OCI-LY7 (cell line): ENCODE results near the gene GCSAML. TPM values are rescaled to one million over a fixed set of nuclear protein-coding genes. Genes with fewer than 3 reads are reported as not detected.

ENCODE experiments used
- BruUV-seq: library from RNA; stranded (reverse); fragments of 400-500 nt; replicated peaks from 2 replicates; lab custom pipeline; 2021; lab: Mats Ljungman, UMichigan
- CTCF ChIA-PET: fragments of 300-600 bp; sonication (Branson Sonifier 250); formaldehyde crosslinking; loops from one replicate; lab custom pipeline; 2022; ENCODE audit warnings: antibody characterized with exemption; ENCODE audit not compliant: unreplicated experiment; lab: Charles Lee
- POLR2A ChIA-PET: fragments of 300-600 bp; sonication (Branson Sonifier 250); formaldehyde crosslinking; loops from one replicate; lab custom pipeline; 2022; ENCODE audit warnings: antibody characterized with exemption; lab: Charles Lee
- DNase-seq: peaks from one replicate; pipeline ENCODE4 v3.0.0-alpha.2; 2015; ENCODE audit warnings: low spot score
- H2AFZ ChIP-seq: fragments of 200-600 bp; sonication (generic), shearing (Covaris generic); 2 replicates; pipeline ENCODE4 v1.6.1; 2014; ENCODE audit warnings: mild to moderate bottlenecking, antibody characterized with exemption, low read length, moderate library complexity
- H3K27ac ChIP-seq: fragments of 200-600 bp; sonication (generic); 2 replicates; pipeline ENCODE4 v1.5.1; 2014; ENCODE audit warnings: mixed run types, low read depth, mild to moderate bottlenecking, moderate library complexity, low read length, inconsistent platforms; ENCODE audit not compliant: poor library complexity, severe bottlenecking
- H3K36me3 ChIP-seq: fragments of 200-600 bp; sonication (generic); 2 replicates; pipeline ENCODE4 v1.6.1; 2014; ENCODE audit warnings: mild to moderate bottlenecking, antibody characterized with exemption, low read length, moderate library complexity, mixed read lengths; ENCODE audit not compliant: insufficient read depth
- H3K4me1 ChIP-seq: fragments of 200-600 bp; sonication (generic); 2 replicates; pipeline ENCODE4 v1.5.1; 2014; ENCODE audit warnings: mild to moderate bottlenecking, low read length; ENCODE audit not compliant: insufficient read depth, poor library complexity, severe bottlenecking
- H3K4me2 ChIP-seq: fragments of 200-600 bp; sonication (generic); 2 replicates; pipeline ENCODE4 v1.6.1; 2014; ENCODE audit warnings: mild to moderate bottlenecking, low read length
- H3K4me3 ChIP-seq: fragments of 200-600 bp; sonication (generic); 2 replicates; pipeline ENCODE4 v1.5.1; 2014; ENCODE audit warnings: mild to moderate bottlenecking, low read depth, low read length; ENCODE audit not compliant: poor library complexity, severe bottlenecking
- H3K79me2 ChIP-seq: fragments of 200-600 bp; sonication (generic); 2 replicates; pipeline ENCODE4 v1.6.1; 2016; ENCODE audit warnings: low read depth, mild to moderate bottlenecking, low read length, moderate library complexity, mixed read lengths; ENCODE audit not compliant: insufficient read depth
- H3K9me2 ChIP-seq: fragments of 200-600 bp; sonication (generic); 2 replicates; pipeline ENCODE4 v1.6.1; 2016; ENCODE audit warnings: mild to moderate bottlenecking, low read length, mixed read lengths; ENCODE audit not compliant: insufficient read depth
- H3K9me3 ChIP-seq: fragments of 200-600 bp; sonication (generic); 2 replicates; pipeline ENCODE4 v1.6.1; 2014; ENCODE audit warnings: mild to moderate bottlenecking, mixed run types, low read length, mixed read lengths
- H4K20me1 ChIP-seq: fragments of 200-600 bp; sonication (generic); 2 replicates; pipeline ENCODE4 v1.6.1; 2014; ENCODE audit warnings: mild to moderate bottlenecking, antibody characterized with exemption, low read length, moderate library complexity, mixed read lengths; ENCODE audit not compliant: insufficient read depth
- EZH2phosphoT487 ChIP-seq: fragments of 200-600 bp; sonication (generic); IDR thresholded peaks from 2 replicates; pipeline ENCODE4 v1.6.1; 2018; ENCODE audit warnings: low read depth, borderline replicate concordance, mild to moderate bottlenecking, mixed run types, antibody characterized with exemption, low read length, moderate library complexity, mixed read lengths
- intact Hi-C: fragments of 100-400 bp; cut with micrococcal nuclease; formaldehyde crosslinking; loops from one replicate; pipeline ENCODE4 v1.10.0; 2022; ENCODE audit not compliant: unreplicated experiment
- total RNA-seq, 2 experiments: library from RNA; depleted of rRNA in 1 of 2; stranded (reverse); fragments of >200 nt in 1 of 2; shearing (Covaris generic) in 1 of 2; gene quantifications; 2 replicates each; pipeline ENCODE4 v1.2.3, GENCODE V29; 2014 to 2022
- TF ChIP-seq, protein P1 (sequence below): fragments of 200-600 bp; sonication (generic); conservative IDR thresholded peaks from 2 replicates; pipeline ENCODE4 v1.5.1; 2014; ENCODE audit warnings: mild to moderate bottlenecking, antibody characterized with exemption, low read length, moderate library complexity, mixed read lengths

The GCSAML gene
- total RNA-seq, 2 experiments from 2014 or later: not detected

DNA sequence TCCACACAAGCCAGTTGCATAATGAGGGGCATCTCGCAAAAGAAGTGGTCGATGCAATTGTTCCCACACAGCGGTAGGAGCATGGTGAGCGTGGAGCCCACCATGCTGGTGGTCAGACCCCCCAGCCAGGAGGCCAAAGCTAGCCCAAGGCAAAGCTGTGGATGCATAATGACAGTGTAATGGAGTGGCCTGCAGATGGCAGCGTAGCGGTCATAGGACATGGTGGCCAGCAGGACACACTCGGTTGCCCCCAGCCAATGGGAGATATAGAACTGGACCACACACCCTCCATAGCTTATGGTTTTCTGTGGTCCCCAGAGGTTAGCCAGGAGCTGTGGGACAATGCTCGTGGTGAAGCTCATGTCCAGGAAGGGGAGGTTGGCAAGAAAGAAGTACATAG is 17.0 kb upstream of the GCSAML start:
- Histone ChIP-seq H3K4me2 (no peak overlapping the region), H3K27ac (no peak overlapping the region), H3K9me2 (no peaks in the 10 kb centered on the region), H4K20me1 (no peaks in the 10 kb centered on the region), H3K36me3 (no peaks in the 10 kb centered on the region), H3K9me3 (no peaks in the 10 kb centered on the region), H3K4me1 (no peaks in the 10 kb centered on the region), H3K4me3 (no peak overlapping the region), H2AFZ (no peak overlapping the region), H3K79me2 (no peaks in the 10 kb centered on the region)
- ChIA-PET POLR2A (interaction anchor here (0.8 kb wide), 1 partner anchor 13 kb away, joined by 3 read pairs; no protein-coding TSS in a partner anchor), CTCF (no interaction called here)
- intact Hi-C loops: no loop called here
- TF ChIP-seq, protein P1, sequence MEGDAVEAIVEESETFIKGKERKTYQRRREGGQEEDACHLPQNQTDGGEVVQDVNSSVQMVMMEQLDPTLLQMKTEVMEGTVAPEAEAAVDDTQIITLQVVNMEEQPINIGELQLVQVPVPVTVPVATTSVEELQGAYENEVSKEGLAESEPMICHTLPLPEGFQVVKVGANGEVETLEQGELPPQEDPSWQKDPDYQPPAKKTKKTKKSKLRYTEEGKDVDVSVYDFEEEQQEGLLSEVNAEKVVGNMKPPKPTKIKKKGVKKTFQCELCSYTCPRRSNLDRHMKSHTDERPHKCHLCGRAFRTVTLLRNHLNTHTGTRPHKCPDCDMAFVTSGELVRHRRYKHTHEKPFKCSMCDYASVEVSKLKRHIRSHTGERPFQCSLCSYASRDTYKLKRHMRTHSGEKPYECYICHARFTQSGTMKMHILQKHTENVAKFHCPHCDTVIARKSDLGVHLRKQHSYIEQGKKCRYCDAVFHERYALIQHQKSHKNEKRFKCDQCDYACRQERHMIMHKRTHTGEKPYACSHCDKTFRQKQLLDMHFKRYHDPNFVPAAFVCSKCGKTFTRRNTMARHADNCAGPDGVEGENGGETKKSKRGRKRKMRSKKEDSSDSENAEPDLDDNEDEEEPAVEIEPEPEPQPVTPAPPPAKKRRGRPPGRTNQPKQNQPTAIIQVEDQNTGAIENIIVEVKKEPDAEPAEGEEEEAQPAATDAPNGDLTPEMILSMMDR: 0 out of 2 replicates have a peak, but pooled peaks have one; percentile 20
- no peak for TF ChIP-seq EZH2phosphoT487
- no peak for DNase-seq
- no TSS peak for BruUV-seq

DNA sequence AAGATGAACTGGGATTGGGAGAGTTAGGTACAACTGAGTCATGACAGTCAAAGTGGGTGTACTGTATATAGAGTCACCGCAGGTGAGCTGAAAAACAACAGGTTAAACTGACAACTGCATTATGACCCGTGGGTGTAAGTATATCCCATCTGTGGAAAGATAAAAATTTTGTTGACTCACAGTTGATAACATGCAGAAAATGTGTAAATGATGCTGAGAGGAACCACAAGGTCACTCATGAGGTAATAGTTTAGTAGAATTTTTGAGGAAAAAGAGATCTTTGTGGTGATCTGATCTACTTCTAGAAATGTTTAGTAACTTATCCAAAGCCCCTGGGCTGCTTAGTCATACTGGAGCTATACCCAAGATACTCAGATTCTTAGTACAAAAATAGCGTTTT is 13.5 kb upstream of the GCSAML start:
- no peak overlapping the region for H3K4me2 ChIP-seq
- BruUV-seq: no TSS peak

DNA sequence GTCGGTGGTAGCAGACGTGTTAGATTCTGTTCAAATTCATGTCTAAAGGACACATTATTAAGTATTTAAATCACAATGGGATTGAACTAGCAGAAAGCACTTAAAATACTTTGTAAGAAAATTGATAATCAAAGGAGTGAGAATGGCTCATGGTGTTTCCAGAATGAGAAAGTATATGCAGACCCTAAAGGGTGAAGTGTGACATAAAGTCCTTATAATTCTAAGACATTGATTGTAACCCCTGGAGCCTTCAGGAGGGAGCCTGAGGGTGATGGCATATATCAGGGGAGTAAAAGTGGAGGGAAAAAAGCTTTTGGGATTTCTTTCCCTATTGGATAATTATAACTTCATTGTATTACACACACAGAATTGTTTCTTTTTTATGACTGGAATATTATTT is 12.6 kb upstream of the GCSAML start, which contains the start of gene OR2C3:
TSS of gene OR2C3 (minus strand) at position 101 of the 400 bp plus-strand sequence. CDS start 3,929 bp downstream, outside the sequence.
- Histone ChIP-seq H3K4me3 (no peak within 1 kb of the TSS), H3K9me3 (no peaks in the 10 kb centered on the region), H3K27ac (no peak within 1 kb of the TSS), H3K9me2 (no peaks in the 10 kb centered on the region), H3K79me2 (no peaks in the 10 kb centered on the region), H2AFZ (no peak within 1 kb of the TSS), H4K20me1 (no peaks in the 10 kb centered on the region), H3K36me3 (no peaks in the 10 kb centered on the region), H3K4me1 (no peaks in the 10 kb centered on the region), H3K4me2 (no peak within 1 kb of the TSS)
- TF ChIP-seq EZH2phosphoT487: no peak
- TF ChIP-seq, protein P1: no peak
- BruUV-seq: no TSS peak
- no peak for DNase-seq
- ChIA-PET POLR2A (interaction anchor here (1.5 kb wide), 1 partner anchor 11 kb away, joined by 3 read pairs; no protein-coding TSS in a partner anchor), CTCF (no interaction called here)
- intact Hi-C loops: no loop called here

More for the DNA sequence above, 13.5 kb upstream of the GCSAML start:
- ChIA-PET POLR2A (interaction anchor here (1.5 kb wide), 1 partner anchor 10 kb away, joined by 3 read pairs; no protein-coding TSS in a partner anchor), CTCF (interaction anchor here (1.0 kb wide), 1 partner anchor 12 kb away, joined by 3 read pairs; no protein-coding TSS in a partner anchor)
- H3K79me2 ChIP-seq: no peaks in the 10 kb centered on the region
- H2AFZ ChIP-seq: no peak overlapping the region
- no peaks in the 10 kb centered on the region for H3K9me3 ChIP-seq
- TF ChIP-seq EZH2phosphoT487: no peak
- TF ChIP-seq, protein P1: no peak
- no peak for DNase-seq
- H3K4me1 ChIP-seq: no peaks in the 10 kb centered on the region
- no peak overlapping the region for H3K4me3 ChIP-seq
- intact Hi-C loops: no loop called here
- H3K27ac ChIP-seq: no peak overlapping the region
- H4K20me1 ChIP-seq: no peaks in the 10 kb centered on the region
- no peaks in the 10 kb centered on the region for H3K36me3 ChIP-seq
- H3K9me2 ChIP-seq: no peaks in the 10 kb centered on the region
